Epithelial cell of esophagus (primary cell): ENCODE results near the gene PDZRN3.

Experiments used
- DNase-seq: peaks from one replicate; pipeline ENCODE4 v3.0.0; 2010; ENCODE audit warnings: low read depth
- H3K4me3 ChIP-seq: 2 replicates; pipeline ENCODE4 v1.5.1; 2011; ENCODE audit warnings: mild to moderate bottlenecking, low read length, control low read depth
- TF ChIP-seq, protein P1 (sequence below): IDR thresholded peaks from 2 replicates; pipeline ENCODE4 v1.5.1; 2011; ENCODE audit warnings: low read depth, mild to moderate bottlenecking, low read length, control low read depth, inconsistent platforms; ENCODE audit not compliant: insufficient read depth; ENCODE audit errors: missing control alignments

PDZRN3 gene

DNA sequence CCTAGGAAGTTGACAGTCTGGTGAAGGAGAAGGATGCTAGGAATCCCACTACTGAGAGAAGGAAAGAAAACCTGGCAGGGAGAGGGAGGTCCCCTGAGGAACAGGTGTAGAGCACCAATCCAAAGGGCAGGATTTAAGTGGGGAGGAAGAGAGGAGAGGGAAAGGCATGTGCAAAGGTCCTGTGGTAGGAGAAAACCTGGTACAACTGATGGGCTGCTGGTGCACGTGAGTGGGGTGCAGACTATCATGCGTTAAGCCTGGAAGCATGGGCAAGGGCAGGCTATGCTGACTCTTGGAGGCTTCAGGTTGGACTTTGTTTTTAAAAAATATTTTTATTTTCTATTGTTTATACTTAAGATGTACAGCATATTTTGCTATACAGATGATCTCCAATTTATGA, 209.6 kb downstream of the PDZRN3 start:
- no peak overlapping the region for H3K4me3 ChIP-seq
- no peak for DNase-seq
- TF ChIP-seq, protein P1, sequence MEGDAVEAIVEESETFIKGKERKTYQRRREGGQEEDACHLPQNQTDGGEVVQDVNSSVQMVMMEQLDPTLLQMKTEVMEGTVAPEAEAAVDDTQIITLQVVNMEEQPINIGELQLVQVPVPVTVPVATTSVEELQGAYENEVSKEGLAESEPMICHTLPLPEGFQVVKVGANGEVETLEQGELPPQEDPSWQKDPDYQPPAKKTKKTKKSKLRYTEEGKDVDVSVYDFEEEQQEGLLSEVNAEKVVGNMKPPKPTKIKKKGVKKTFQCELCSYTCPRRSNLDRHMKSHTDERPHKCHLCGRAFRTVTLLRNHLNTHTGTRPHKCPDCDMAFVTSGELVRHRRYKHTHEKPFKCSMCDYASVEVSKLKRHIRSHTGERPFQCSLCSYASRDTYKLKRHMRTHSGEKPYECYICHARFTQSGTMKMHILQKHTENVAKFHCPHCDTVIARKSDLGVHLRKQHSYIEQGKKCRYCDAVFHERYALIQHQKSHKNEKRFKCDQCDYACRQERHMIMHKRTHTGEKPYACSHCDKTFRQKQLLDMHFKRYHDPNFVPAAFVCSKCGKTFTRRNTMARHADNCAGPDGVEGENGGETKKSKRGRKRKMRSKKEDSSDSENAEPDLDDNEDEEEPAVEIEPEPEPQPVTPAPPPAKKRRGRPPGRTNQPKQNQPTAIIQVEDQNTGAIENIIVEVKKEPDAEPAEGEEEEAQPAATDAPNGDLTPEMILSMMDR = no peak

DNA sequence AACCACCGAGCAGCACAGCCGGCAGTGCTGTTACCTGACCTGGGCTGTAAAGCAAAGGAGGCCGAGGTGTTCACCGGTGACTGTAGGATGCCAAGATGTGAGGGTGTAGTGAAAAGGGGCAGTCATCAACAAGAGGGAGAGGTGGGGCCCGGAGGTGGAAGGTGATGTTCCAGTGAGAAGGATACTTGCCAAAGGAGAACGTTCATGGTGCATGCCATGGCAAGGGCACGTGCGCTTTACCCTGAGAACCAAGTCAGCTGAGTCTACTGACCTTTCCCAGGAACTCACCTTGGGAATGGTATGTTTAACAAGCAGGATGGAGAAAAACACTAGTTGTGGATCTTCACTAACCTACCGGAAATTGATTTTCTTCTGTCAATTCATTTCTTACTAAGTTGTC, 211.1 kb downstream of the PDZRN3 start:
- no peak overlapping the region for H3K4me3 ChIP-seq
- no peak for DNase-seq
- TF ChIP-seq, protein P1 = no peak

DNA sequence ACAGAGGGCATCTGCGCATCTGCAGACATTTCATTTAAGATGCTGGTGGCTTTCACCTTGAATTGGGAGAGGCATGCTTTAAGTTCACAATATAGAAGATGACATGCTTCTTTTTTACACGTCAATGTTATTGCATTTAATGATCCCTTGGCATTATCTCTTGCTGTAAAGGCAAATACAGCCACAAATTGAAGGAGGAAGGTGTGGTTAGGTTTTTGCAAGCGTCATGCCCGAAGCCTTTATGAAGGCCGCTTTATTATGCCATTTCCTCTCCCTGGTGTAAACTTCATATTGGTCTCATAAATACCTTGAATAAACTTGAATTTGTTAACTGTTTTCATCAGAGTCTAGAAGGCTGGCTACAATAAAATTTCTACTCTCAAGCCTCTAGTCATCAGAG, 212.7 kb downstream of the PDZRN3 start:
- DNase-seq = no peak

DNA sequence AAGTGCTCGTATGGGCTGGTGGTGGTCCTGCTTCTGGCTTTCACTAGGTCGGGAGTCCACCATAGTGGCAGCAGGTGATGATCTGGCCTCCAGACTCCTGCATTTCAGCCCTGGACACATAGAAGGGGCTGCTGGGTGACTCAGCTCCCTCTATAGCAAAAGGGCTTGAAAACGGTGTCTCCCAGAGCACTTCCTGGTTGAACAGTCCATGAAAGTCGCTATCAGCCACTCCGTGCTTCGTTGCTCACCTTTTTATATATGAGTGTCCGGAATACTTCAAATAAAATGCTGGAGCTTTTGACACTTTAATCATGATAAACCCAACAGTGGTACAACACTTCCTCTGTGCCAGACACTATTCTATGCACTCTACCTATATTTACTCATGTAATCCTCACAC, 213.2 kb downstream of the PDZRN3 start:
- DNase-seq = no peak
- no peak overlapping the region for H3K4me3 ChIP-seq
- TF ChIP-seq, protein P1 = no peak

More for the DNA sequence above, 212.7 kb downstream of the PDZRN3 start:
- no peak overlapping the region for H3K4me3 ChIP-seq
- TF ChIP-seq, protein P1 = no peak

DNA sequence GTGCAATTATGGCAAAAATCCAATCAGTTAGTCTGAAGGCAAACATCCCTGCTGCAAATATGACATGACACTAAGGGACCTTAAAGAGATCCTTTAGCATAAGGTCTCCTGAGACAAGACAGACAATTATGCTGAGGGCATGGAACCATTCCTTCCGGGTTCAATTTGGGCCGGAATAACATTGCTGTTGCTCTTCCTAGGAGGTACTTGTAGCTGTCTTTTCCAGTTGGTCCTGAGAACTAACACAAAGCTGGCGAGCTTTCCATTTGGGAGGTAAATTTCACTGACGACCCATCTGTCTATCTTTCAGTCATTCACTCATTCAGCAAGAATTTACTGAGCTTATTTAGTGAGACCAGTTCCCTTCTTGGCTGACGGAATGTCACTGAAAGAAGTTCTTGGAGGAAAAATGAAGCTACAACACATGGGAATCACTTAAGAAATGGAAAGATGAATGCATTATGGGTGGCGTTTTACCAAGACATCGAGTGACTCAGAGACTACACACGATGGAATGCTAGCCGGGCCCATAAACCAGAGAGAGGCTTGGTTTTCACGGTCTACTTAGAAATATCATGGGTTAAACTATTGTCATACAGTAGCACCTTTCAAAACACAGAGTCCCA, 215.5 kb downstream of the PDZRN3 start:
- H3K4me3 ChIP-seq = no peak overlapping the region
- DNase-seq = peak; percentile 5
- TF ChIP-seq, protein P1 = no peak

DNA sequence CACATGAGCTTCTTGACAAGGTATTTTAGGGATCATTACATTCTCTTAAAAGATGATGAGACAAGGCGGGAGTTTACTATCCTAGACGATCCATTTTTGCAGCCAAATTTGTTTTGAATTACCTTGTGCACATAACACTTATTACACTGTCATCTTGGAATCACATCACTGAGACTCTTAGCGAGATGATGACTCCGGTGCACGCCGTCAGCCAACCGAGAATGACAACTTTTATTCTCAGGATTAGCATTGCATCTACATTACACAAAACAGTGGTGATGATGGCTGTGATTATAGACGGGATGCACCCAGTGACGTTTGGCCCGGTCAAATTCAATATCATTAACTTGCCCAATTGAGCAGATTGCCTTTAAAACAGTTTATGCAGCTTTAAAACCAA, 216.1 kb downstream of the PDZRN3 start:
- DNase-seq = no peak
- TF ChIP-seq, protein P1 = no peak
- no peak overlapping the region for H3K4me3 ChIP-seq

DNA sequence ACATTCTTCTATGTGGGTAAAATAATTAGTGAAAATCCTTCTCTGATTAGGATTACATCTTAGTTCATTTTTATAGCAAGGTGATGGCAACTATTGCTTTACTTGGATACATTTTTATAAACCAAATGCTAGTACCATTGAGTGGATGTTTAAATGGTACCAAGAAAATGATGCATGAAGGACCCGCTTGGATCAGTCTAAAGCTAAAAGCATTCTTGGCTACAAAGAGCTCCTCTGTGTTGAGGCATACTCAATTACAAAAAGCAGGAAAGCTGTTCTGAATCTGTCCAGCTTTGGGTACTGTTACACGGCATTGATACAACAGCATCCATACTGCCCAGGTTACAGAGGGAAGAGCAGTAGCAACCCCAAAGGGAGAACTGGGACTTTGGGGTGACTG, 217.2 kb downstream of the PDZRN3 start:
- TF ChIP-seq, protein P1 = no peak
- DNase-seq = no peak

More for the DNA sequence above, 217.2 kb downstream of the PDZRN3 start:
- H3K4me3 ChIP-seq = no peak overlapping the region
